Measurements from ENCODE around the gene RHBDL2.
"Not testable (repeated sequence)": the region's sequence is repeated elsewhere in the genome, so short reads cannot be mapped to it uniquely, and the experiment has no call there.

RHBDL2 gene, protein sequence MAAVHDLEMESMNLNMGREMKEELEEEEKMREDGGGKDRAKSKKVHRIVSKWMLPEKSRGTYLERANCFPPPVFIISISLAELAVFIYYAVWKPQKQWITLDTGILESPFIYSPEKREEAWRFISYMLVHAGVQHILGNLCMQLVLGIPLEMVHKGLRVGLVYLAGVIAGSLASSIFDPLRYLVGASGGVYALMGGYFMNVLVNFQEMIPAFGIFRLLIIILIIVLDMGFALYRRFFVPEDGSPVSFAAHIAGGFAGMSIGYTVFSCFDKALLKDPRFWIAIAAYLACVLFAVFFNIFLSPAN

DNA sequence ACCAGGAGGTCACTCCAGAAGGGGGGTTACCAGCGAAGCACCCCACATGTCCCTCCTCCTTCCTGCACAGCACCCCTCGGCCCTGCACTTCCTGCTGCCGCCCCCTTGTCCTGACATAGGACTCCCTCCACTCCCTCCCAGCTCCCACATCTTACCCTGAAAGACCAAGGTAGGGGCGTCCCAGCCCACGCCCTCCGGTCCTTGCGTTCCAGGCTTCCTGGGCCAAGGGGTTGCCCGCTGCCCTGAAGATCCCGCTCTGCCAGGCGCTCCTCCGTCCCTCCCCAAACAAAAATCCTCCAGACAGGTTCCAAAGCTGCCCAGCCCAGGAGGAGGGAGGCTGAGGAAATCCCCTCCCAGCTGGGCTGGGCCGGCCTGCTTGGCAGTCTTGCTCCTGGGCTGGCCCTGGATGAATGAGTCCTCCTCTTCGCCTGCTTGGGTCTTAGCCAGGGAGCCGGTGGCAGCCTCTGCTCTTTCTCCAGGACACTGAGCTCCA is at the start of gene RHBDL2:
RHBDL2 (minus strand) TSS at position 304 of the 493 bp plus-strand sequence. CDS start 22,618 bp downstream, outside the sequence.
- no peak for DNase-seq

DNA sequence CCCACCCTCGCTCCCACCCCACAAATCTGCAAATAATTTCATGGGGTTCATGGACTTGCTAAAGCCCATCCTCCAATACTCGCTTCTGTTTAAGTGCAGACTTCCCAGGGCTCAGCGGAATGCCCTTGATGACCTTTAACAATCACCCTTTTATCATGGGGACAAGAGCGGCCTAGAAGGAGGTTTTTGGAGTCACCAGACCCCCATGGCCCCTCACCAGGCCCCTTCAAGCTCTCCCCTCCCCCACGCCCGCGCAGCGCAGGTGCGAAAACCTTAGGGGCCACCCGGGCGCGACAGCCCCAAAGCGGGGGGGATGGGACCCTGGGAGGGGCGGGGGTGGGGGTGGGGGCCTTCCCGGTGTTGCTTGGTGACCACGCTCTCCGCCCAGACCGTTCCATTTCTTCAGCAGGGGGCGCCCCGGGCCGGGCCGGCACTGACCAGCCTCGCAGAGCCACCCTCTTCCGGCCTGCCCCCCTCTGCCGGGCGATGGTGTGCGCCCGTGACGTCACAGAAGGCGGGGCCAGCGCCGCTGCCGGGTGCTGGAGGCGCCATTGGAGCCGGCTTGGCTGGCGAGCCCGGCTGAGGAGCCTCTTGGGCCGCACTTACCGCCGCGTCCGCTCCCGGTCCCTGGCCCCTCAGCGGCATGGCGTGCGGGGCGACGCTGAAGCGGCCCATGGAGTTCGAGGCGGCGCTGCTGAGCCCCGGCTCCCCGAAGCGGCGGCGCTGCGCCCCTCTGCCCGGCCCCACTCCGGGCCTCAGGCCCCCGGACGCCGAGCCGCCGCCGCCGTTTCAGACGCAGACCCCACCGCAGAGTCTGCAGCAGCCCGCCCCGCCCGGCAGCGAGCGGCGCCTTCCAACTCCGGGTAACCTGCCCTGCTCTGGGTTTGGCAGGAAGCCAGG is 49.4 kb upstream of the RHBDL2 start, which contains the start of gene AKIRIN1:
AKIRIN1 (plus strand) TSS at position 539 of the 900 bp plus-strand sequence; CDS start at position 644, 105 bp downstream.
- peak; percentile 84 for DNase-seq

DNA sequence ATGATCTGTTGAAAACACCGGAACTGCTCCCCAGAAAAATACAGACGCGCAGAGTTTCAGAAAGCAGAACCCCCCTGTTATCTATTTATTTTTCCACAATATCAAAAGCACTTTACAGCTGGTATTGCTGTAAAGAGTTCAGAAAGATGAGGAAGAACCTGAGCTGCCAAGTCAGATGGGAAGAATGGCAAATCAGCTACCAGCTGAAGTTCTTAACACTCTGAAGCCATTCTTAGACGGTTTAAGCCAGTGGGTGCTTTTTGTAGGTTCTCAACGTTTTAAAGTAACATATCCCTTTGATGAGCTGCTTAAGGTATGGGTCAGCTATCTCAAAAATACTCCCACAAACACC is 48.7 kb upstream of the RHBDL2 start:
- DNase-seq, result no peak

DNA sequence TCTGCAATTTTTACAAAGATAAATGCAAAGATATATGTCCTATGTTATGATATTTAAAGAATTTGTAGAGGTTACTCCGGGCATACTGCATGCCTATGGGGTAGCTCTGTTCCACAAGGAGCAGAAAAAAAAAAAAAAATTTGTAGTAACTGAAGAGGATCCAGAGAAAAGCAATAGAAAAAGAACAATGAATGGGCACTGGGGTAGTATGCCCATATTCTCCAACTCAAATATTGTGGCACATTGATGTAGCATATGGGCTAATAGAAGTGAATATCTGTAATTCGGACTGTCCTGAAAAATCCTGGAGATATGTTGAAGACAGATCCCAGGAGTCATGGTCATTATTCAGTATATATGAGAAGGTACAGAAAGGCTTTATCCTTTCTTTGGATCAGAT is 48.3 kb upstream of the RHBDL2 start:
- no peak for DNase-seq

DNA sequence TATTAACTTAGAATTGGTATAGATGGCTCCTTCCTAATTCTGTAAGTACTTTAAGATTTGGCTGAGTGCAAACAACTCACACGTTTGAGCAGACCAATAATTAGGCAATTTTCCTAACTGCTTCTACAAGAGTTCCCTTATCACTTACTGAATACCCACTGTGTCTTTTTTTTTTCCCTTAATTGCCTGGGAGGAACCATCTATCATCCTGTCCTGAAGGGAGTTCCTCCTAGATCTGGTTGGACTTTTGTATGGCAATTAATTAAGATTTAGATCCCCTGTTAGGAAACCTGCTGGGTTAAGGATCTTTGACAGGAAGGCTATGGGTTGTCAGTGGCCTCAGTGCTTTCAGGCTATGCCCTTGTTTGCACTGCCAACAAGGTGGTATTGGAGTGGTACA is 37.8 kb upstream of the RHBDL2 start:
- DNase-seq, result not testable (repeated sequence)

DNA sequence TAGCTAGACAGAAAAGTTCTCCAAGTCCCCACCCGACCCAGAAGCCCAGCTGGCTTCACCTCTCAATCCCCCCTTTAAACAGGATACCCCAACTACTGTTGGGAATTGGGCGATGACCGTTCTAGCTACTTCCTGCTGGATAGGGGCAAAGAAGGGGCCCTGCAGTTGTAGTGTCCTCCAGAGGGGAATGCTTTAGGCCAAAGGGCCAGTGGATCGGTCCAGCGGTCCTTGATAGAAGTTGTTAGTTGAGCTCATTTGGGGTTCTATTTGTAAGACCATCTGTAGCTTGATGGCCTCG is 36.6 kb upstream of the RHBDL2 start:
- not testable (repeated sequence) for DNase-seq

DNA sequence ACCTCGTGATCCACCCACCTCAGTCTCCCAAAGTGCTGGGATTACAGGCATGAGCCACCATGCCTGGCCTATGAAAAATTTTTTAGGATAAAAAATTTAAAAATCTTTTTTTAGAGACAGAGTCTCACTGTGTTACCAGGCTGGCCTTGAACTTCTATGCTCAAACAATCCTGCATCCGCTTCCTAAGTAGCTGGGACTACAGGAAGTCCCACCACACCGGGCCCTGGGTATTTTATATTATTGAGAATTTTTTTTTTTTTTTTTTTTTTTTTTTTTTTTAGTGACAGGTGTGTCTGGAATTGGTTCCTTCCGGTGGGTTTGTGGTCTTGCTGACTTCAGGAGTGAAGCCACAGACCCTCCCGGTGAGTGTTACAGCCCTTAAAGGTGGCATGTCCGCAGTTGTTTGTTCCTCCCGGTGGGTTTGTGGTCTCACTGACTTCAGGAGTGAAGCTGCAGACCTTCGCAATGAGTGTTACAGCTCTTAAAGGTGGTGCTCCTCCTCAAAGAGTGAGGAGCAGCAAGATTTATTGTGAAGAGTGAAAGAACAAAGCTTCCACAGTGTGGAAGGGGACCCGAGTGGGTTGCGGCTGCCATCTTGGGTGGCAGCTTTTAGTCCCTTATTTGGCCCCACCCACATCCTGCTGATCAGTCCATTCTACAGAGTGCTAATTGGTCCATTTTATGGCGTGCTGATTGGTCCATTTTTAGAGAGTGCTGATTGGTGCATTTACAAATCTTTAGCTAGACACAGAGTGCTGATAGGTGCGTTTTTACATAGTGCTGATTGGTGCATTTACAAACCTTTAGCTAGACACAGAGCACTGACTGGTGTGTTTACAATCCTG is 36.0 kb upstream of the RHBDL2 start:
- DNase-seq, result not testable (repeated sequence)

DNA sequence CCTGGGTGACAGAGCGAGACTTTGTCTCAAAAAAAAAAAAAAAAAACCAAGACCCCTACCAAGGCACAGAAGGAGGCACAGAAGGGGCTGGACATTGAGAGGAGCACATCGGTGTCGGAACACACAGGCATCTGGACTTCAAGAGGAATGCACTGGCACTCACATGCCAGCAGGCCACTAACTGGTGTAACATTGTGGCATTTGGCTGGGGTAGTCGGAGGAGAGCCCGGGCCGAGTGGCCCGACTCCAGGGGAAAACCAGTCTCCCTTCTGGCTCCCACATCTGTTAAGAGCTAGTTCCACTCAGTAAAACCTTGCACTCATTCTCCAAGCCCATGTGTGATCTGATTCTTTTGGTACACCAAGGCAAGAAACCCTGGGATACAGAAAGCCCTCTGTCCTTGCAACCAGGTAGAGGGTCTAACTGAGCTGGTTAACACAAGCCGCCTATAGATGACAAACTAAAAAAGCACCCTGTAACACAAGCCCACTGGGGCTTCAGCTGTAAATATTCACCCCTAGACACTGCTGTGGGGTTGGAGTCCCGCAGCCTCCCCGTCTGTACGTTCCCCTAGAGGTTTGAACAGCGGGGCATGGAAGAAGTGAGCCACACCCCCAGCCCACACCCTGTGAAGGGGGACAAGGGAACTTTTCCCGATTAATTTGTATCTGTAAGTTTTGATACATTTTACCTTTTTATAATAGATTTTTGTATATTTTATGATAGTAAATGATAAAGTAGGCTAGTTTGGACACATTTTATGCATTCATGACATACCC is 32.2 kb upstream of the RHBDL2 start:
- no peak for DNase-seq

DNA sequence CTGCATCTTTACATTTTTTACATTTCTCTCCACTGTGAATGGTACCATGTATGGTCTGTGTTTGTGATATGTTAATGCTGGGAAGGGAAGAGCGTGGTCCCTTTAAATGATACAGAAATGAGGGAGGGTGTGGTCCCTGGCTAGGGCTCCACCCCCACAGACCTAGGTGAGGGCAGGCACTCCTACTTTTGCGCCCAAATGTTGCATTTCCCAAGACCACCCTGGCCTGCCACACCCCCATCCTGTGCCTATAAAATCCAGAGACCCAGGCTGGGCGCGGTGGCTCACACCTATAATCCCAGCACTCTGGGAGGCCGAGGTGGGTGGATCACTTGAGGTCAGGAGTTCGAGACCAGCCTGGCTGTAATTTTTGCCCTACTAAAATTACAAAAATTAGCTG is 31.5 kb upstream of the RHBDL2 start:
- not testable (repeated sequence) for DNase-seq

DNA sequence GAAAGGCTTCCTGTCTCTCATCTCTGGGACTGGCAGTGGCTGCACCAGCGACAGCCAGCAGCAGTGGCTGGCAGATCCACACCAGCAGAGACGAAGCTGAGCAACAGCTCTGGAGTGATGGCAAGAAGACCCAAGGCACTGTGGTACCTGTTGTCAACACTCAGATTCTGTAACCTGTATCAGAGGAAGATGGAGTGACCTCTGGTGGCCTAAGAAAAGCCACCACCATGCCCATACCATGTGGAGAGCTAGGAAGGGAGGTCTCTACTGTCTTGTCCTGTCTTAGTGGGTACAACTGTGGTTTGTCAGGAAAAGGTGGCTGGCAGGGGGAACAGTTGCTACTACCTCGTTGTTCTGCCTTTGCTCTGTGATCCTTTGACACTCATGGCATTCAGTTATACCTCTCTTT is 22.5 kb upstream of the RHBDL2 start:
- DNase-seq, result no peak

DNA sequence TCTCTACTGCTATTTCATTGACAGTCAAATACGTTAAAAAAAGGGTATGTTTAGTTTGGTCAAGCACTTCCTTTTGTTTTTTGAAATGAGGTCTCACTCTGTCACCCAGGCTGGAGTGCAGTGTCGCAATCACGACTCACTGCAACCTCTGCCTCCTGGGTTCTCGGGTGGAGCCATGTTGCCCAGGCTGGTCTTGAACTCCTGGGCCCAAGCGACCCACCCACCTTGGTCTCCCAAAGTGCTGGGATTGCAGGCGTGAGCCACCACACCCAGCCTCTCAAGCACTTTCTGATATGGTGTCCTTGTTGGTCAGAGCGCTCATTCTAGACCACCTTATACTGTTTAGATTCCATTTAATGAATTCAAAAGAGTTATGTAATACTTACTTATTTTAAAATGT is 20.9 kb upstream of the RHBDL2 start:
- no peak for DNase-seq

DNA sequence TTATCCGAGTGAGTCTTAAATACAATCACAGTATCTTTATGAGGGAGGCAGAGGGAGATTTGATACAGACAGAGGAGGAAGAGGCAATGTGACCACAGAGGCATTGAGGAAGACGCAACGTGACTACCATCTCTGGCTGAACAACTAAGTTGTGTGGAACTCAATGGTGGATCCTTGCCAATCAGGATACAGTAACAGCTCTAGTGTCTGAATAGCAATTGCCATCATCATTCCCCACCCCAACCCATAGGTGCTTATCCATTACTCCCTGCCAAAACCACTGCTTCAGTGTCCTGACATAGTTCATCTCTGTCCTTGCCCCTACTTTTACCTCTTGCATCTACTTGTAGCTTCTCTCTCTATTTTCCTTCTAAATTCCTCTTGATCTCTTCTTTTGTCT is 20.5 kb upstream of the RHBDL2 start:
- DNase-seq, result no peak

DNA sequence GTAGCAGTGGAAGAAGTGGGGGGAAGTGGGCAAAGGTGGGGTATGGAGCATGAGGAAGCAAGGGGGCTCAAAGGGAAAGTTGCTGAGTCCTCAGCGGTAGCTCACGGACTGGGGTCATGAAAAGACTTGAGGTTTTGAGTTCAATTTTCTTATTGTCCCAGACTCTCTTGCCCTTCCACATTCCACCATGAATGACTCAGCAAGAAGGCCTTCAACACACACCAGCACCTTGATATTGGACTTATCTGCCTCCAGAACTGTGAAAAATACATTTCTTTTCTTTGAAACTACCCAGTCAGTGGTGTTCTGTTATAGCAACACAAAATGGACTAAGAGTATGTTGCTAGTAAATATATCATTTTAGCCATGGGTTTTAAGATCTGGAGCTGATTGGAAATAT is 17.3 kb upstream of the RHBDL2 start:
- no peak for DNase-seq

DNA sequence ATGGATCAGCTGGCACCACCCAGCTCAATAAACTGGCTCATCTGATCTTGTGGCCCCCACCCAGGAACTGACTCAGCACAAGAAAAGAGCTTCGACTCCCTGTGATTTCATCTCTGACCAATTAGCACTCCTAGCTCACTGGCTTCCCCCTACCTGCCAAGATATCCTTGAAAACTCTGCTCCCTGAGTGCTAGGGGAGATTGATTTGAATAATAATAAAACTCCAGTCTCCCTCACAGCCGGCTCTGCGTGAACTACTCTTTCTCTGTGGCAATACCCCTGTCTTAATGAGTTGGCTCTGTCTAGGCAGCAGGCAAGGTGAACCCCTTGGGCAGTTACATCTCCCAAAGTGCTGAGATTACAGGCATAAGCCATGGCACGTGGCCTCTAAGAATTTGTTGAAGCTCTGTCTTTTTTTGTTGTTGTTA is 11.8 kb upstream of the RHBDL2 start:
- DNase-seq, result no peak

DNA sequence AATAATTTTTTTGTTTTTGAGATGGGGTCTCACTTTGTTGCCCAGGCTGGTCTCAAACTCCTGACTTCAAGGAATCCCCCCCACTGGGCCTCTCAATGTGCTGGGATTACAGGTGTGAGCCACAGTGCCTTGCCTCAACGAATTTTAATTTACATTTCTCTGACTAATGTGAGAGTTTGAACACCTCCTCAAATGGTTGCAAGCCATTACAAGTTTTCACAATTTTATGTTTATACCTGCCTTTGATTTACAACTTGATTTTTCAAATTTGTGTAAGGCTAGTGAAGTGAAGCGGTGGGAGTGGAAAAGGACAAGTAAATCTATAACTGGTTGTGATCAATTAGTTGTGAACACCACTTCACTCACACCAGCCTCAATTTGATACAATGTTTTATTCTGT is 8.9 kb upstream of the RHBDL2 start:
- no peak for DNase-seq

DNA sequence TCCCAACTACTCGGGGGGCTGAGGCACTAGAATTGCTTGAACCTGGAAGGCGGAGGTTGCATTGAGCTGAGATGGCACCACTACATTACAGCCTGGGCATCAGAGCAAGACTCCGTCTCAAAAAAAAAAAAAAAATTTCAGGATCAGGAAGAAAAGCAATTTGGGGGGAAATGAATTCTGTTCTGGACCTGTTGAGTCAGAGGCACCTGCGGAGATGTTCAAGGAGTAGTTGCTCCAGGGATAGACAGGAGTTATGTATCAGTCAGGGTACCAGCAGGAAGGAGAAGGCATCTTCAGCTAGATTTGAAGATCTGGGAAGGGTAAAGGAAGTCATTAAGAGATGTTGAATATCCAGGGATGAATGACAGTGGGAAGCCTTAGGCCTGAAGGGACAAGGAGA is 2.9 kb upstream of the RHBDL2 start:
- DNase-seq, result no peak

DNA sequence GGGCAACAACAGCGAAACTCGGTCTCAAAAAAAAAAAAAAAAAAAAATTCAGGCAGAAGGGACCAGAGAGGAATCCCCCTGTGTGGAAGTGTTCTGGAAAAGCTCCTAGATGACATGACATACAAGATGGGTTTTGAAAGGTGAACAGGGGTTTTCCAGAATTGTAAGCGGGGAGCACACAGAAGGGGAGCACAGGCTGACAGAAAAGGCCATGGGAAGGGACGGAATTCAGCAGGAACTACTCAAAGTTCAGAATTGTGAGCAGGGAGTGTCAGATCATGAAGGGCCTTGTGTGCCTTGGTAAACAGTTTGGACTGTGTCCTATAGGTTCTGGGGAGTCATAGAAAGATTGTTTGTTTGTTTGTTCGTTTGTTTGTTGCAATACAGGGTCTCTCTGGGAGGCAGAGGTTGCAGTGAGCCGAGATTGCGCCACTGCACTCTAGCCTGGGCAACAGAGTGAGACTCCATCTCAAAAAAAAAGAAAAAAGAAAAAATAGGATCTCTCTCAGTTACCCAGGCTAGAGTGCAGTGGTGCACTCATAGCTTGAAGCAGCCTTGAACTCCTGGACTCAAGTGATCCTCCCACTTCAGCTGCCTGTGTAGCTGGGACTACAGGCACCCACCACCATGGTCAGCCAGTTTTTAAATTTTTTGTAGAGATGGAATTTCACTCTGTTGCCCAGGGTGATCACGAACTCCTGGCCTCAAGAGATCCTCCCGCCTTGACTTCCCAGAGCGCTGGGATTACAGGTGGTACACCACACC is 1.2 kb upstream of the RHBDL2 start:
- DNase-seq, result no peak

DNA sequence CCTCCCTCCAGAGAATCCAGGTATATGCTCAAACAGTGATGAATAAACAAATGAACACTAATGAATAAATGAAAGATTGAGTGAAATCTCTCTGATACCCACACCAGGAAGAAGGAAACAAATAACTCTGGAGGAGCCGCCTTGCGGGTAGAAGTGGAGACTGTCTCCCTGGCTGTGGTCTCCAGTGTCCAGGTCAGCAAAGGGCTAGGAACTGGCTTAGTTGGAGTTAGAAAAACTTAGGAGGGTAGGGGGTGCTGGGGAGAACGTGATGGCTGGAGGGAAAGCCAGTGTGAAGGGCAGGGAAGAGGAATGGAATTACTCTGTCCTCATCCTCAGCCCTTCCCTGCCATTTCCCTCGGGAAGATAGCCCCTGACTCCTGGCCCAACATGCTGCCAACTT is 537 bp downstream of the RHBDL2 start:
- DNase-seq, result no peak

DNA sequence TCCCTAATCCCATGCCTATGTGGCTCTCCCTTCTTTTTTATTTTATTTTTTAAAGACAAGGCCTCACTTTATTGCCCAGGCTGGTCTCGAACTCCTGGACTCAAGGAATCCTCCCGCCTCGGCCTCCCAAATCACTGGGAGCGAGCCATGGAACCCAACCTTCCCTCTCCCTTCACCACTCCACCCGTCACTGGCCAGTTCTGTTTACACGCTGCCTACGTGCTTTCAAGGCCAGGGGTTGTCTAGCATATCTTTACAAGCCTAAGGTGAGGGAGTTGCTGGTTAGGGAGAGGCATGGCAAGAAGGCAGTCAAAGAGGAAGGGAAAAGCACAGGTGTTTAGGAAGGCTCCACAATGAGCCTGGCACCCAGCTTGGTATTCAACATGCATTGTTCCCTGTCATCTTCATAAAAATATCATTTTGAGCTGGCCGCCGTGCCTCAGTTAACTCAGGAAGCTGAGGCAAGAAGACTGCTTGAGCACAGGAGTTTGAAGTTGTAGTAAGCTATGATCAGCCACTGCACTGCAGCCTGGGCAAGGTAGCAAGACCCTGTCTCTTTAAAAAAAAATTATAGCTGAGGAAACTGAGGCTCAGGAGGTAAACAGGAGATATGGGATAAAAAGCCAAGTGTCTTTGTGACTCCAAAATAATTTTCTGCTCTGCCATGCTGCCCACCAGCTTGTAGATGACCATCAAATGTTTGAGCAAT is 1.1 kb downstream of the RHBDL2 start:
- no peak for DNase-seq

DNA sequence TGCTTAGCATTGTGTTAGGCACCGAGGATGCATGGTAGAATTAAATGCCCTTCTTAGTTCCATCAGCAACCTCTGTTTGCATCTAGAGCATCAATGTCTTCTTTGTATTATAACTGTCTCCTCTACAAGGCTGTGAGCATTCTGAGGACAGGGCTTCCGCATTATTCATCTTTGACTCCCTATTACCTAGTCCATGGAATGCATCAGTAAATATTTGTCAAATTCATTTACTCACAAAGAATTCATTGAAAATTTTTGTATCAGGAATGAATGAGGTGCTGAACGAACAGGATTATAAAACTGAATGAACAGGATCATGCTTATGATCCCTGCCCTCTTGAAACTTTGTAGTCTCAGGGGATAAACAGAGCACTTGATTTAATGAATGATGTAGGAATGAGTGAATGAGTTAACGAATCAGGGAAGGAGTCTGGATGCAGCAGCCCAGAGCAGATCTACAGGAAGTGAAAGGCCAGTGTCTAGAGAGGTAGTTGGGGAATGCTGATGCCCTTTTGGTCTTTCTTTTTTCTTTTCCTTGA is 2.8 kb downstream of the RHBDL2 start:
- DNase-seq, result no peak

DNA sequence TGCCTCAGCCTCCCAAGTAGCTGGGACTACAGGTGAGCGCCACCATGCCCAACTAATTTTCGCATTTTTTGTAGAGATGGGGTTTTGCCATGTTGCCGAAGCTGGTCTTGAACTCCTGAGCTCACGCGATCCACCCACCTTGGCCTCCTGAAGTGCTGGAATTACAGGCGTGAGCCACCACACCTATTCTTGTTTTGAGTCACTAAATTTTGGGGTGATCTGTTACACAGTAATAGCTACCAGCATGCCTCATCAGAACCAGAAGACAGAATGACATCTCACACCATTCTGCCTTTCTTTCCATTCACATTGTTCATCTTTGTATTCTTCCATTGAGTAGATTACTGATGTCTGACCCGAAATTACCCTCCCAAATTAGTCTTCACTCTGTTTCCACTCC is 9.1 kb downstream of the RHBDL2 start:
- no peak for DNase-seq

Measured in GF-D8 (cell line).